Measurements from ENCODE around the gene SYVN1. TPM values are rescaled to one million over a fixed set of nuclear protein-coding genes. Genes with fewer than 3 reads are reported as not detected.
"Not testable (repeated sequence)": the region's sequence is repeated elsewhere in the genome, so short reads cannot be mapped to it uniquely, and the experiment has no call there.

SYVN1 gene
- total RNA-seq, 1 donor from 2014 or later: 76.2 TPM

- DNase-seq (ENCODE audit: low spot score): no peak
Measured at GRCh38 chr11:65151331-65151899, 17.1 kb upstream of the SYVN1 start.

- peak; percentile 90 for DNase-seq (ENCODE audit: low spot score)
Measured at GRCh38 chr11:65150509-65151299, 16.4 kb upstream of the SYVN1 start.

DNA sequence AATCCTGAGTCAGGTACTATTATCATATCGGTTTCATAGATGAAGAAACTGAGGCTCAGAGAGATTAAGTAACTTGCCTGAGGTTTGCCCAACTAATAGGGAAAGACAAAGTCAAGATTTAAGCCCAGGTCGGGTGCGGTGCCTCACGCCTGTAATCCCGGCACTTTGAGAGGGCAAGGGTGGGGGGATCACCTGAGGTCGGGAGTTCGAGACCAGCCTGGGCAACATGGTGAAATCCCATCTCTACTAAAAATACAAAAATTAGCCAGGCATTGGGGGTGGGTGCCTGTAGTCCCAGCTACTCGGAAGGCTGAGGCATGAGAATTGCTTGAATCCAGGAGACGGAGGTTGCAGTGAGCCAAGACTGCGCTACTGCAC is 15.8 kb upstream of the SYVN1 start:
- not testable (repeated sequence) for DNase-seq (ENCODE audit: low spot score)

GRCh38 chr11:65148657-65149056 is 14.3 kb upstream of the SYVN1 start:
- no peak for DNase-seq (ENCODE audit: low spot score)

DNA sequence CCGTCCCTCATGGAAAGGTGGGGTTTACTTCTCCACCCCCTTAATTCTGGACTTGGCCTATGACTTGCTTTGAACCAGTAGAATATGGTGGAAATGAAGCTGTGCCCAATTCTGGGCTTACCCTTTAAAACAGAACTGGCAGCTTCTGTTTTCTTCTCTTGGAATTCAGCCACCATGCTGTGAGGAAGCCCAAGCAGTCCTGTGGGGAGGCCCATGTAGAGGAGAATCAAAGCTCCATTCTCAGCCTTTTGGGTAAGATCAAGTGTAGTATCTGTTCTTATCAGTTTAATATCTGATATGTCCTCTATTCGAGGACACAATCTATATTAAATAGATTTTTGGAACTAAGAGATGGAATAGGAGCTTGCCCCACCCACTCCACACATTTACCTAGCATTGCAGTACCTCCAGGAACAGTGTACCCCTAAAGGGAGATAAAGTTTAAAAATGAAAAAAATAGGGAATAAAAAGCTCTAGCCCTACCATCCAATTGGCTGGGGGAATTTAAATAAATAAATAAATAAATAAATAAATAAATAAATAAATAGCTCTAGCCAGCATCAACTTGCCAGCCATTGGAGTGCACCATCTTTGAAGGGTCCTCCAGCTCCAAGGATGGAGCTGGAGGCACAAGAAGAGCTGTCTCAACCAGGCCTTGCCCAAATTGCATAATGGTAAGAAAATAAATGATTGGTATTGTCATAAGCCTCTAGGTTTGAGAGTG is 13.2 kb upstream of the SYVN1 start:
- no peak for DNase-seq (ENCODE audit: low spot score)

DNA sequence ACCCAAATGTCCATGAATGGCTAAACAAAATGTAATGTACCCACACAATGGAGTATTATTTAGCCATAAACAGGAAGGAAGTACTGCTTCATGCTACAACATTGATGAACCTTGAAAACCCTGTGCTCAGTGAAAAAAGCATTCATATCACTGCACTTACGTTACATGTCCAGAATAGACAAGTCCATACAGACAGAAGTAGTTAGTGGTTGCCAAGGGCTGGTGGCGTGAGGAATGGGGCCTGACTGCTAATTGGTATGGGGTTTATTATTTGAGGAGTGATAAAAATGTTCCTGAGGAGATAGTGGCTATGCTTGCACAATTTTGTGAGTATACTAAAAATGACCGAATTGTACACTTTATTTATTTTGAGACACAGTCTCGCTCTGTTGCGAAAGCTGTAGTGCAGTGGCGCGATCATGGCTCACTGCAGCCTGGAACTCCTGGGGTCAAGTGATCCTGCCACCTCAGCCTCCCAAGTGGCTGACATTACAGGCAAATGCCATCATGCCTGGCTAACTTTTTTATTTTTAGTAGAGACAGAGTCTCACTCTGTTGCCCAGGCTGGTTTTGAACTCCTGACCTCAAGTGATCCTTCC is 7.7 kb upstream of the SYVN1 start:
- DNase-seq (ENCODE audit: low spot score): no peak

GRCh38 chr11:65136515-65137096 is 2.3 kb upstream of the SYVN1 start:
- no peak for DNase-seq (ENCODE audit: low spot score)

- DNase-seq (ENCODE audit: low spot score): no peak
Measured at GRCh38 chr11:65135633-65136145, 1.4 kb upstream of the SYVN1 start.

- DNase-seq (ENCODE audit: low spot score): peak; percentile 92
Measured at GRCh38 chr11:65134952-65135632, 773 bp upstream of the SYVN1 start.

GRCh38 chr11:65133724-65134123 is 595 bp downstream of the SYVN1 start:
- no peak for DNase-seq (ENCODE audit: low spot score)

- no peak for DNase-seq (ENCODE audit: low spot score)
Measured at GRCh38 chr11:65132988-65133700, 1.2 kb downstream of the SYVN1 start.

DNA sequence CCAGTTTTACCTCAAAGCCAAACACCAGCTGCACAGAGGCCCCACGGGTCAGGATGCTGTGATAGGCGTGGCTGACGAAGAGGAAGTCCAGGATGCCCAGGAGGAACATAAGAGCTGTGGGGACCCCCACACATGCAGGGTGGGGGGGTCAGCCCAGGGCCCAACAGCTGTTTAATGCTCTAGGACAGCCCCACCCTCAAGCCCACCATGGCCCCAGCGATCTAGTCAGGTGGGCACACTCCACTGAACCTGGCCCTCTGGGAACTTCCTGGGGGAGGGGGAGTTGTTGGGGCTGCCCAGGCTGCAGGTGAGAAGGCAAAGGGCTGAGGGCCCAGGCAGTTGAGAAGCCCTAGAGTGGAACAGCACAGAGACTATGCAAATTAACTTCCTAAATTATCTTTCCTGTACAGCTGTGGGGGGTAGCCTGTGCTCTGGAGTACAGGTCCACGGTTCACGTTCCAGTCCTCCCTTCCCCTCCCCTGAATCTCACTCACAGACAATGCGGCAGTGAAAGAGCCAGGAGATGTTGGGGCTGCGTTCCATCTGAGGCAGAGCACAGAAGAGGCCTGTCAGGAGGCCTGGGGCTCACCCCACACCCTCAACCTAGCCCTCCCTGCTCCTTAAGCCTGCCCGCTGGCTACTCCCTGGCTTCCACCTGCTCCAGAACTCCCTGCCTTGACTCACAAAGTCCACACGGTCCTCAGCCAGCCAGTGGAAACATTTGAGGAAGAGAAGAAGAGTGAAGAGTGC is 1.9 kb downstream of the SYVN1 start:
- no peak for DNase-seq (ENCODE audit: low spot score)

- DNase-seq (ENCODE audit: low spot score): no peak
Measured at GRCh38 chr11:65131895-65132237, 2.5 kb downstream of the SYVN1 start.

DNA sequence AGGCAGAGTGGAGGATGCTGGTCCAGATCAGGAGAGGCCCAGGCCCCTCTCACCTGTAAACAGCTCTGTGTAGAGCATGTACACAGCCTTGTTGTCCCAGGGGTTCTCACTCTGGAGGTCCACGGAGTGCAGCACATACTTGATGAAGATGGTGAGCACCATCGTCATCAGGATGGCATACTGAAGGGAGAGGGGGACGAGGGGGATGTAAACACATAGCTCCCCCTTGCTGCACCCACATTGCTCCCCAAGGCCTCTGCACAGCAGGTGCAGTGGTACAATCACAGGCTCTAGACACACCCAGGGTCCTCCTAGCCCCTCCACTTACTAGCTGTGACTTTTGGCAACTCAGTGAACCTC is 2.9 kb downstream of the SYVN1 start:
- no peak for DNase-seq (ENCODE audit: low spot score)

- DNase-seq (ENCODE audit: low spot score): no peak
Measured at GRCh38 chr11:65130631-65131416, 3.5 kb downstream of the SYVN1 start.

GRCh38 chr11:65129649-65130441 is 4.5 kb downstream of the SYVN1 start:
- no peak for DNase-seq (ENCODE audit: low spot score)

GRCh38 chr11:65128182-65129145 is 5.9 kb downstream of the SYVN1 start:
- no peak for DNase-seq (ENCODE audit: low spot score)

Measured in ureter (tissue), 1 donor.